Kidney (tissue), 14 donors: ENCODE data around the gene CEBPG. TPM values are rescaled to one million over a fixed set of nuclear protein-coding genes. Genes with fewer than 3 reads are reported as not detected.

Experiments
- DNase-seq, 5 donors: peaks; one replicate each; pipeline ENCODE4 v3.0.0-alpha.2; 2013 to 2020
- FAIRE-seq: peaks from 2 replicates; lab custom pipeline; 2012; peaks lifted over from hg19 to GRCh38; lab: Jason Lieb, UNC
- H3K27ac ChIP-seq, 2 donors: one replicate each; pipeline ENCODE4 v1.7.0; 2013; ENCODE audit warnings: low read depth in 2 of 2, low read length in 2 of 2, inconsistent platforms in 1 of 2
- H3K27me3 ChIP-seq: one replicate; pipeline ENCODE4 v1.7.1; 2013; ENCODE audit warnings: low read length, inconsistent platforms; ENCODE audit not compliant: control insufficient read depth, insufficient read depth
- H3K36me3 ChIP-seq, 3 donors: one replicate each; pipeline versions ENCODE4 v1.7.0 to v1.7.1; 2013; ENCODE audit warnings: low read length in 3 of 3, control low read depth in 1 of 3, inconsistent platforms in 1 of 3; ENCODE audit not compliant: insufficient read depth in 3 of 3, control insufficient read depth in 2 of 3
- H3K4me1 ChIP-seq, 3 donors: one replicate each; pipeline versions ENCODE4 v1.7.0 to v1.7.1; 2013; ENCODE audit warnings: low read length in 3 of 3, inconsistent platforms in 1 of 3, low read depth in 1 of 3; ENCODE audit not compliant: control insufficient read depth in 2 of 3, insufficient read depth in 2 of 3
- H3K4me3 ChIP-seq, 3 donors: one replicate each; pipeline versions ENCODE4 v1.7.0 to v1.8.1; 2013; ENCODE audit warnings: low read length in 3 of 3, control low read depth in 1 of 3, inconsistent platforms in 1 of 3
- H3K9ac ChIP-seq, 3 donors: one replicate each; pipeline versions ENCODE4 v1.7.0 to v1.7.1; 2013; ENCODE audit warnings: low read length in 3 of 3, control low read depth in 1 of 3, inconsistent platforms in 1 of 3
- H3K9me3 ChIP-seq, 3 donors: one replicate each; pipeline versions ENCODE4 v1.7.0 to v1.7.1; 2013; ENCODE audit warnings: low read length in 3 of 3, control low read depth in 1 of 3, inconsistent platforms in 1 of 3; ENCODE audit not compliant: control insufficient read depth in 2 of 3, insufficient read depth in 1 of 3
- intact Hi-C: fragments of 100-400 bp; cut with DNase I; formaldehyde crosslinking; loops from one replicate; pipeline ENCODE4 v1.11.1; 2022
- polyA plus RNA-seq: library from polyadenylated mRNA; stranded (reverse); fragments of 350-450 nt; fragmentation: Illumina TruSeq; extraction: RNeasy Lipid Tissue Mini Kit (QIAGEN cat#74804); gene quantifications from one replicate; pipeline ENCODE4 v1.2.3, GENCODE V29; 2014; ENCODE audit warnings: low read depth, low replicate concordance; ENCODE audit not compliant: insufficient read depth
- total RNA-seq: library from RNA; stranded (reverse); fragmentation: NEBNext Ultra II Directional; extraction: Animal tissue kit (Norgen Biotek cat#: 25700); gene quantifications from one replicate; pipeline ENCODE4 v1.2.1, GENCODE V29; 2021
- TF ChIP-seq, protein P1 (sequence below): IDR thresholded peaks from 3 replicates; pipeline ENCODE4 v1.5.1; 2012; ENCODE audit warnings: mild to moderate bottlenecking, moderate library complexity, borderline replicate concordance; ENCODE audit not compliant: insufficient read depth; ENCODE audit errors: extremely low read depth
- donor health status: control.
- donor health status: control.
- donor health status: control.
- donor health status: control.
- donor health status: control.
- donor health status: DM: yes; HTN: yes; CAD: no.
- donor health status: Normal renal cell carcinoma (clear cell type).

The CEBPG gene
- total and polyA plus RNA-seq, 2 donors from 2014 or later, result 13.0 to 22.4 TPM

DNA sequence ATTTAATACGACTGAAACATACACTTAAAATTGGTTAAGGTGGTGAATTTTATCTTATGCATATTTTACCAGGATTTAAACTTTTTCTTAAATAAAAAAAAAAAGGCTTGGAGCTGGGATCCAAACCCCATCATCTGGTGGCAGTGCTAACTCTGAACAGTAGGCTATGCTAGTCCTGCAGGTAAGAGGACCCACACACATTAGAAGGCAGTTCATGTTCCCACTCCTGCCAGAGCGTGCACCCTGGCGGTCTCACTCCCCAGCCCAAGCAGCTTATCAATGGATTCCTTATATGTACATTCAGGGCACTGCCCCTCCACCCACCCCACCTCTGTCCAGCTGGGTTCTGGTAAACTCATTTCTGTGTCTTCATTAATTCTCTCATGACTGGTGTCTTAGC, 39.9 kb upstream of the CEBPG start:
- H3K27ac ChIP-seq, result no peak overlapping the region
- no peaks in the 10 kb centered on the region for H3K4me1 ChIP-seq
- TF ChIP-seq, protein P1, sequence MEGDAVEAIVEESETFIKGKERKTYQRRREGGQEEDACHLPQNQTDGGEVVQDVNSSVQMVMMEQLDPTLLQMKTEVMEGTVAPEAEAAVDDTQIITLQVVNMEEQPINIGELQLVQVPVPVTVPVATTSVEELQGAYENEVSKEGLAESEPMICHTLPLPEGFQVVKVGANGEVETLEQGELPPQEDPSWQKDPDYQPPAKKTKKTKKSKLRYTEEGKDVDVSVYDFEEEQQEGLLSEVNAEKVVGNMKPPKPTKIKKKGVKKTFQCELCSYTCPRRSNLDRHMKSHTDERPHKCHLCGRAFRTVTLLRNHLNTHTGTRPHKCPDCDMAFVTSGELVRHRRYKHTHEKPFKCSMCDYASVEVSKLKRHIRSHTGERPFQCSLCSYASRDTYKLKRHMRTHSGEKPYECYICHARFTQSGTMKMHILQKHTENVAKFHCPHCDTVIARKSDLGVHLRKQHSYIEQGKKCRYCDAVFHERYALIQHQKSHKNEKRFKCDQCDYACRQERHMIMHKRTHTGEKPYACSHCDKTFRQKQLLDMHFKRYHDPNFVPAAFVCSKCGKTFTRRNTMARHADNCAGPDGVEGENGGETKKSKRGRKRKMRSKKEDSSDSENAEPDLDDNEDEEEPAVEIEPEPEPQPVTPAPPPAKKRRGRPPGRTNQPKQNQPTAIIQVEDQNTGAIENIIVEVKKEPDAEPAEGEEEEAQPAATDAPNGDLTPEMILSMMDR, result no peak
- H3K9ac ChIP-seq, result no peak overlapping the region
- H3K36me3 ChIP-seq, result no peaks in the 10 kb centered on the region
- intact Hi-C loops, result no loop called here
- DNase-seq (no peak), FAIRE-seq (no peak)
- no peaks in the 10 kb centered on the region for H3K9me3 ChIP-seq
- no peak overlapping the region for H3K4me3 ChIP-seq
- H3K27me3 ChIP-seq, result no peaks in the 10 kb centered on the region

DNA sequence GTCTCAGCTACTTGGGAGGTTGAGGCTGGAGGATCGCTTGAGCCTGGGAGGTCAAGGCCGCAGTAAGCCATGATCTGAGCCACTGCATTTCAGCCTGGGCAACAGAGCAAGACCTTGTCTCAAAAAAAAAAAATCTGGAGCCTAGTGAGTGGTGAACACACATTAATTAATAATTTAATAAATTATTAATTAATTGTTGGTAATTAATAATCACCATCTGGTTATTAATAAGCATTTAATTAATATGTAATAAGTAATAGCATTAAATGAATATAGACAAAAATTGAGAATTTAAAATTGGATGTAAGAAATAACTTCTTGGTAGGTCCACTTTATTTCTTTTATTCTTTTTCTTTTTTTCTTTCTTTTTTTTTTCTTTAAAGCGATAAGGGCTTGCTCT, 39.2 kb upstream of the CEBPG start:
- Histone ChIP-seq H3K4me3 (no peak overlapping the region), H3K27ac (no peak overlapping the region), H3K9ac (no peak overlapping the region), H3K36me3 (no peaks in the 10 kb centered on the region), H3K27me3 (no peaks in the 10 kb centered on the region), H3K4me1 (no peaks in the 10 kb centered on the region), H3K9me3 (no peaks in the 10 kb centered on the region)
- intact Hi-C loops, result no loop called here
- TF ChIP-seq, protein P1, result no peak
- FAIRE-seq (no peak), DNase-seq (no peak)

DNA sequence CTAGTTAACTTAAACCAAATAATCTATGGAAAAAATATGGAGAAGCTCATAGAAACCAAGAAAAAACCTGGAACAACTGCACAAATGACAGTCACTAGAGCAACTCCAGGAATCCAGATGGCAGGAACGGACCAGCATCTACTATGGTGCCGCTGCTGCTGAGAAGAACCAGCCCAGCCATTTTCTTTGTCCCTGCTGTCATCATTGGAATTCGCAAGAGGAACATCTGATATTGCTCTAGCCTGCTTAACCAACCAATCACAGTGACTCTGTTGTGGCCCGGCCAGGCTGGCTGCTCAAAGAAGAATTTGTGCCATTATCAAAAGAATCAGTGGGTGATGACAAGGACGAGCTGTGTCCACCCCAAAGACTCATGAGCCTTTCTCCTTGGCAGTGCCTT, 38.1 kb upstream of the CEBPG start:
- no peak for FAIRE-seq

More for the DNA sequence above, 38.1 kb upstream of the CEBPG start:
- intact Hi-C loops, result no loop called here
- H3K9me3 ChIP-seq, result no peaks in the 10 kb centered on the region
- DNase-seq, result no peak
- TF ChIP-seq, protein P1, result no peak
- no peak overlapping the region for H3K4me3 ChIP-seq
- H3K4me1 ChIP-seq, result no peaks in the 10 kb centered on the region
- no peak overlapping the region for H3K27ac ChIP-seq
- H3K36me3 ChIP-seq, result no peaks in the 10 kb centered on the region
- H3K9ac ChIP-seq, result no peak overlapping the region
- H3K27me3 ChIP-seq, result no peaks in the 10 kb centered on the region
